Measurements from ENCODE around the gene SWAP70. TPM values are rescaled to one million over a fixed set of nuclear protein-coding genes. Genes with fewer than 3 reads are reported as not detected.

The SWAP70 gene
- total and polyA plus RNA-seq, 9 of the 15 experiments (the other 6 are each of a cell fraction or from before 2014, with no cell fraction given), result 1.7 to 4.9 (median 3.9) TPM

GRCh38 chr11:9784602-9785315 is 120.9 kb downstream of the SWAP70 start (continued):
- TF ChIP-seq PBX2 (CRISPR knock-in tag; IDR thresholded peaks at IDR 0.05; ENCODE audit: low read depth) (no peak), PBX2 (tag; conservative IDR thresholded peaks at IDR 0.05; ENCODE audit: low read depth) (0 out of 2 replicates have a peak, but pooled peaks have one; percentile 13), ZBED1 (IDR thresholded peaks at IDR 0.05) (no peak), TEAD4 (IDR thresholded peaks at IDR 0.05; ENCODE audit: low read length) (peak; percentile 75), TEAD4 (CRISPR knock-in tag; IDR thresholded peaks at IDR 0.05; ENCODE audit: borderline replicate concordance) (no peak), MGA (IDR thresholded peaks at IDR 0.05) (peak; percentile 45; the same call in 1 of the 2 replicates), ZBTB8A (IDR thresholded peaks at IDR 0.05; ENCODE audit: partially characterized antibody) (no peak)

Data from K562 (cell line).